ENCODE data around the gene HTR3D.
"Not testable (repeated sequence)": the region's sequence is repeated elsewhere in the genome, so short reads cannot be mapped to it uniquely, and the experiment has no call there.

HTR3D gene

GRCh38 chr3:184031187-184031792, at the start of gene HTR3D:
HTR3D (plus strand) TSS chr3:184031742; CDS start chr3:184031742, 0 bp downstream.
- DNase-seq, result no peak

DNA sequence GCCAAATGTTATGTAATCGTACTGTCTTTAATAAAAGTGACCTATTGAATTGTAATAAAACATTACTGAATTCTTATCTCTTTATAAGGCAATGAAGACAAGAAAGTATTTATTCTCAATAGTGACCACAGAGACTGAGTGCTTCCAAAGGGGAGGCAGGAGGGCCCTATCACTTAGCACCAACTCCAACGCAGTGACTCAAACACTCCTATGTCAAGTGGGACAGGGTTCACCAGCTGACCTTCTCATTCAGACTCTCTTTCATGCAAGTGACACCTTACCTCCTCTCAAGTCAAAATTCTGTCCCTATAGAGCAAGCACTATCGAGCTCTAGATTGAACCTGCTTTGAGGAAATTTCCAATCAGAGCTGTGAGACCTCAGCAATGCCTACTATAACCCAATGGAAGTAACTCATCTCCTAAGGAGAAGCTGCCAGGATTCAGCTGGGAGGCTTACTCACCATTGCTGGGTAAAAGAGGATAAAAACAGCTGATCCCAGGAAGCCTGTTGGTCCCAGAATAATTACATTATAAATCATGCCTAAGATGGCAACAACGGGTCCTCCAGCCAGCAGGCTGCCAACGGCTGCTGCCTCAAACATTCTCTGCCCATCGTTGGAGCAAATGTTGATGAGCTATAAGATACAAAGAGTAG, 49.4 kb upstream of the HTR3D start:
- no peak for DNase-seq

- no peak for DNase-seq
Observed at GRCh38 chr3:183984127-183984740, 47.3 kb upstream of the HTR3D start.

GRCh38 chr3:183984749-183985729, 46.5 kb upstream of the HTR3D start:
- DNase-seq, result no peak

GRCh38 chr3:183987000-183987600, 44.4 kb upstream of the HTR3D start:
- no peak for DNase-seq

GRCh38 chr3:183988216-183988790, 43.2 kb upstream of the HTR3D start:
- DNase-seq, result no peak

DNA sequence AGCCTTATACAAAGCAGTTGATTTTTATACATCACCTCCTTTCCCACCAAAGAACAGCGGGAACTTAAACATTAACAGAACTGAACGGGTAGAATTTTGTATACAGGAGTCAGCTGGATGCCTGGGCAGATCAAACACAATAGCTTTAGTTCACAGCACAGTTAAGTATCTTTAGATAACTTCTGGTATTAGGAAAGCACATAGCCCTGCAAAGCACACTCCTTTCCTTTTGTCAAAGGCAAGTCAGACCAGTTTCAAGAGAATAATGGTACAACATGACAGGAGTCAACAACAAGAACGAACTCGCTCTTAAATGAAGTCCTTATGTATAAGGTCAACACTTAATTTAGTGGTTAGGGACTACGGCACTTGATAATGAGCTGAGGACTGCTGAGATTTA, 40.1 kb upstream of the HTR3D start:
- no peak for DNase-seq

DNA sequence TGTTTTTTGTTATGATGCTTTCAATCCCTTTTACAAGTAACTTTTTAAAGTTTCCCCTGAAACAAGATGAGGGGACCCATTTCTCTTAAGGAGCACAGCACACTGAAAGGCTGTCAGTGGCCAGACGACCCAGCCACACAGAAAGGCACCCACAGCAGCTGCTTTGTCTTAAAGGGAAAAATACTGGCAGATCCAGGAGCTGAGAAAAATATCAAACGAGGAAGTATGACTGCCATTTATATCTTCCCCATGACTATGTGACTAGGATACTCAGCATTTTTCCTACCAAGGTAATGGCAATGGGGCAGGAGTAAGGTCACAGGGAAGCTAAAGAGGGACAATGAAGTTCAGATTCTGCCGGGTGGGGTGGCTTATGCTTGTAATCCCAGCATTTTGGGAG, 29.8 kb upstream of the HTR3D start:
- DNase-seq, result no peak

DNA sequence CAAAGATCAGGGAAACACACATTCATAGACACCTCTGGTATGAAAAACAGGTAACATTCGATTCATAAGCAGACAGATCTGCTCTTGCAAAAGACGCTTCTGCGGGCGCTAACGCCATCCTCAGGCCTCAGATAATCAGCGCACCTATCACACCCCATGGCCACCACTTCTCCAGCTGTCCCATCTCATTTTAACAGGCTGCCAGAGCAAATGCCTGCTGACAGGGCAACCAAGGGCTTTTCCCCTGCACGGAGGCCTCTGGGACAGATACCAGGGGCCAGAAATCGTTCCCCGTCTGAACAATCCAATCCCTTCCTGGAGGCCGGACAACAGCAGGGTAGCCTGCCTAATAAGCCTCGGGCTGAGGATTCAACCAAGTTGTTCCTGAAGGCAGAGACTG, 29.1 kb upstream of the HTR3D start:
- no peak for DNase-seq

- no peak for DNase-seq
Observed at GRCh38 chr3:184003187-184003967, 28.2 kb upstream of the HTR3D start.

DNA sequence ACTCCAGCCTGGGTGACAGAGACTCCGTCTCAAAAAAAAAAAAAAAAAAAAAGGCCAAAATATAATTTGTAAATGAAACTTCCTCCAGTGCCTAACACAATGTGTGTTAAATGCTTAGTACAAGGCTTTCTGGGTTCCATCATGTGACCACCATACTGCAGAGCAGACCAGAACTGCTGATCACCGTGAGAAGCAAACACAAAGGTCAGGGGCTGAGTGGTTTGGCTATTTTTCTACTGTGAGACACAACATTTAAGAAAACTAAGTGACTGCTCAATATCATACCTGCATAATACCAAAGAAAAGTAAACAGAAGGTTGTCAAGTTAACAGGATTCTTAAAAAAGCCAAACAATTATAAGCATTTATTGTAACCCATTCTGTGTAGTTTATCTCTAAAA, 27.1 kb upstream of the HTR3D start:
- DNase-seq, result no peak

DNA sequence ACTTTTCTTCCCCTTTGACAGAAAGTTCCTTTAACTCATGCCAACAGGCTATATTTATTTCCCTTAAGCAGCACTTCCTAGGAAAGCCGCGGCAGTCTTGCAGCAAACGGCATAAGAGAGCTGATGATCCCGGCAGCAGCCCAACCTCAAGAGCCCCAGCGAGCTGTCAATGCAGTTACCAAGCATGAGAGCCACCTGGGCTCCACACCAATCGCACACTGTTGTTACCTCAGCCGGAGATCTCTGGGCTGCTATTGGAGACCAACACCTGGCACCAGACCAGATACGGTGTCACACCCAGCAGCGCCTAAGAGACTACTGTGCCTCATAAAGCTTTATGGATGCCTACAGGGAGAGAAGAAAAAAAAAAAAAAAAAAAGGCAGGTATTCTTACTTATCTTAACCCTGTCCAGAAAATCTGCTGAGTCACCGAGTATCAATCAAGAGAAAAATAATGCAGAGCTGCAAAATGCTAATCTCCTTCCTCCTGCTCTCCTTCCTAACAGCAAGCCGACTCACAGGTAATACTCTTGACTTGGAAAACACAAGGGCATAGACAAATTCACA, 25.5 kb upstream of the HTR3D start:
- no peak for DNase-seq

- not testable (repeated sequence) for DNase-seq
Observed at GRCh38 chr3:184007143-184007813, 24.3 kb upstream of the HTR3D start.

GRCh38 chr3:184008161-184008560, 23.4 kb upstream of the HTR3D start:
- DNase-seq, result no peak

DNA sequence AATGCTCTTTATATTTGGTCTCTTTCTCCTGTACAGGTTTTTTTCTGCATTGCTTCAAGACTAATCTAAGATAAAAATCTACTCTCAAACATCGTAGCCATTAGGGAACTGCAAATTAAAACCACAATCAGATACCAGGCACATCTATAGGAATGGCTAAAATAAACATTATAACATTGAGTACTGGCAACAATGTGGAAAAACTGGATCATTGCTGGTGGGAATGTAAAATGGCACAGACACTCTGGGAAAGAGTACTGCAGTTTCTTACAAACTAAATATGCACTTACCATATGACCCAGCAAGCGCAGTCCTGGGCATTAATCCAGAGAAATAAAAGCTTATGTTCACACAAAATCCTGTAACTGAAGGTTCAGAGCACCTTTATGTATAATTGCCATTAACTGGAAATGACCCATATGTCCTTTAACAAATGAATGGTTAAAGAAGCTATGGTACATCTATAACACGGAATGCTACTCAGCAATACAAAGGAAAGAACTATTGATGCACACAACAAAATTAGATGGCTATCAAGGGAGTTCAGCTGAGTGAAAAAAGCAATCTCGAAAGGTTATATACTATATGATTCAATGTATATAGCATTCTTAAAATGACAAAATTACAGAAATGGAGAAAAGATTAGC, 20.2 kb upstream of the HTR3D start:
- no peak for DNase-seq

DNA sequence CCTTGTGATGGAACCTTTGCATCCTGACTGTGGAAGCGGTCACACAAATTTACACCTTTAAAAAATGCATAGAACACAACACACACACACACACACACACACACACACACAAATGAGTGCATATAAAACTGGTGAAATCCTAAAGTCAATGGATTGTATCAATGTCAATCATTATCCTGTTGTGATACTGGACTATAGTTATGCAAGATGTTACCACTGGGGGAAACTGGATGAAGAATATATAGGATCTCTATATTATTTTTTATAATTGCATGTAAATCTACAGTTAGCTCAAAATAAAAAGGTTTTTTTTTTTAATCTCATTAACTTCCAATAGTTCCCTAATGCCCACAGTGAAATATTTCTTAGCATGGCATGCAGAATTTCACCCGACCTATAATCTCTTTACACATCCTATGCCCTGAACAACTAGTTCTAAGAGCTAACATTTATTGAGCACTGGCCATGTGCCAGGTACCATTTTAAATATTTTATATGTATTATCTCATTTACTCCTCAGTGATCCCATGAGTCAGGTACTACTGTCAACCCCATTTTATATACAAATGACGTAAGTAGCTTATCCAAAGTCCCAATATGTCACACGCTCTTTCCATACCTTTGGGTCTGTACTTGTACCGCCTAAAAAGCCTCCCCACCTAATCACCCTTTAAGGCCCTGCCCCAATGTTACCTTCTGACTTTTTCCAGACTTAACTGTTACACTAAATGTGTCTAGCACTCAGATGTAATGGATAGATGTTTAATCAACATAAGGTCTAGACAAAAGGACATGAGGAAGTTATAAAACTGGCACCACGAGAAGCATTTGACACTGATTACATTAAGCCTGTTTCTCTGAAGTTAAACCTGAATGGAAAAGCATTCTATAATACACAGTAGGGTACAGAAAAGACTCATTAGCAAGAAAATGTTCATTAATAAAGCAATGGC, 19.3 kb upstream of the HTR3D start:
- no peak for DNase-seq

DNA sequence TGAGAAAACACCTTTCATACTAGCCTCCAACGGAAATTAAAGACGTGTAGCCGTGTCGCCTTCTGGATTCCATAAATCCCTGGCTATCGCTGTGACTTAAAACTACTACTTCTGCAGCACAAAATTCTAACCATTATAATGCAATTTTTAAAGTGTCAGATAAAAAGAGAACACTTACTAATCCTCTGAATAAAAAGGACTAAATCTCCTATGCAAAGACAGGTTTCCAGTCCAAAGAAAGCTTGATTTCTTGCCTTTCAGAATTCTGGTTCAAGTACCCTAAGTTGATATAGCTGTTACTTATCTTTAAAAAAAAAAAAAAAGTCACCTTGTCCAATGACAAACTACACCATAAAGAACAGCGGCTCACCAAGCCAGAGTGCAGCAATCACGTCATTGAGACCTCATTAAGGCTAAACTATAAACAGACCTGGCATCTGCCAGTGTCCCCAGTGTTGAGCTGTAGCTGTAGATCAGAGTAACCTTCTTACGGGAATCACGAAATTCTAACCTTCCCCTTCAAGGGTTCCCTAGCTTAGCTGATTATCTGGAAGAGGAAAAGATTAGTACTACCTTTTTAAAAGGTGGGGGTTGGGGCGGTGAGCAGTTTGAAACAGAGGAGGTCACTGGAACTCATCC, 16.0 kb upstream of the HTR3D start:
- no peak for DNase-seq

GRCh38 chr3:184016169-184016570, 15.4 kb upstream of the HTR3D start:
- DNase-seq, result no peak
